Panc1 (cell line): ENCODE measurements around the gene DNM1.

ENCODE experiments used
- CTCF ChIP-seq: fragments of 450-650 bp; IDR thresholded peaks from 2 replicates; pipeline ENCODE4 v1.5.1; 2017; ENCODE audit warnings: mild to moderate bottlenecking
- POLR2AphosphoS5 ChIP-seq: IDR thresholded peaks from 2 replicates; pipeline ENCODE4 v1.6.1; 2012; ENCODE audit warnings: mild to moderate bottlenecking, low read depth, low read length, moderate library complexity
- REST ChIP-seq, 2 experiments: IDR thresholded peaks; 2 replicates each; pipeline ENCODE4 v1.6.1; 2011 to 2012; ENCODE audit warnings: low read depth in 2 of 2, control low read depth in 1 of 2, low read length in 1 of 2, mild to moderate bottlenecking in 1 of 2, moderate library complexity in 1 of 2; ENCODE audit not compliant: insufficient read depth in 1 of 2
- SIN3A ChIP-seq: IDR thresholded peaks from 2 replicates; pipeline ENCODE4 v1.6.1; 2012; ENCODE audit warnings: low read depth, mild to moderate bottlenecking, low read length, moderate library complexity, borderline replicate concordance; ENCODE audit not compliant: insufficient read depth

GRCh38 chr9:128276574-128277270 lies 73.5 kb downstream of the DNM1 start:
- TF ChIP-seq CTCF, result no peak
- no peak for TF ChIP-seq REST (IDR thresholded peaks at IDR 0.05; ENCODE audit: insufficient read depth in 1 of 2, low read depth in 2 of 2, low read length in 1 of 2)
- TF ChIP-seq SIN3A, result no peak
- TF ChIP-seq POLR2AphosphoS5, result no peak
